Stimulated activated CD8-positive, alpha-beta memory T cell treated with anti-CD3 and anti-CD28 coated beads, Interleukin-15, amount 100 ng/mL, for 1 hour (primary cell): ENCODE results near the gene CACUL1.
A peak's percentile ranks its signal among the peaks of the same experiment; 100 is the strongest.
"Not testable (repeated sequence)": the region's sequence is repeated elsewhere in the genome, so short reads cannot be mapped to it uniquely, and the experiment has no call there.

Source experiments
- DNase-seq: peaks from one replicate; pipeline ENCODE4 v3.0.0-alpha.2; 2020; ENCODE audit warnings: low read depth

Gene CACUL1

GRCh38 chr10:118754556-118755423 lies at the start of gene CACUL1:
TSS of gene CACUL1 (minus strand) at chr10:118754970. CDS start at chr10:118754762, 208 bp downstream.
- peak; percentile 98 for DNase-seq

DNA sequence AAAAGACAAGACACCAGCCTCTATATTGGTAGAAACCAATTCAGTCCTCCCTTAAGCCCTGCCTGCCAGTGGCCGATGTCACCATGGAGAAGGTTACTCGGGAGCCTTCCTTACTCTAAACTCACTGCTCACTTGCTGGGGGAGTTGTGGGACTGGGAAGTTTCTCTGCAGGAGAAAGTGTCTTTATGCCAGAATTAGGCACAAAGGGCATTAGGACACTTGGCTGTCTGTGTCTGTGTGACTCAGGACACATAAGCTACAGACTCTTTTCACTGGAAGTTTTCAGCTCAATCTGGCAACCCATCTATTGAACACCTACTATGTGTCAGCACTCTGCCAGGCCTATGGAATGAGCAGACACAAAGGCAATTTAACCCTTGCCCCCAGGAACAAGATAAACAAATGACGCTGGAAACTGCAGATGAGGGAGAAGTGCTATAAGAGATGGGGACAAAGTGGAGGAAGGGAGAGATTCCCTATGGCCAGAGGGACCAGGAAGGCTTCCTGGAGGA lies 49.5 kb upstream of the CACUL1 start:
- DNase-seq, result no peak

GRCh38 chr10:118802126-118802793 lies 47.5 kb upstream of the CACUL1 start:
- no peak for DNase-seq

- DNase-seq, result no peak
Observed at GRCh38 chr10:118800920-118801319, 46.1 kb upstream of the CACUL1 start.

DNA sequence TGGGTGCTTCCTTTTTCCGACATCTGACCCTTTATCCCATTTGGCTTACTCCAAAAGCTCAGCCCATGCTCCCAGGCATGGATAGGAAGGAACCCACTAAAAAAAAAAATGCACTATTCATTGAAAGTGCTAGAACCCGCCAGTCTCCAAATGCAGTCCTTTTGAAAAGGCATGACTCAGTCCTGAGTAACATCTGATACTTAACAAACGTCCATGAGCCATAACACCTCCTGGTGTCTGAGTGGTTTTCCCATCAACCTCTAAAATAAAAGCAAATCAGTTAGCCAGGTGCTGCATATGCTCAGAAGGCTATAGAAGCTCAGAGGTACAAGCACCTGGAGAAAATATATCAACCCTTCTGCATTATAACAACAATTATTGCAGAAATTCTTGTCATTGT lies 45.0 kb upstream of the CACUL1 start:
- no peak for DNase-seq

DNA sequence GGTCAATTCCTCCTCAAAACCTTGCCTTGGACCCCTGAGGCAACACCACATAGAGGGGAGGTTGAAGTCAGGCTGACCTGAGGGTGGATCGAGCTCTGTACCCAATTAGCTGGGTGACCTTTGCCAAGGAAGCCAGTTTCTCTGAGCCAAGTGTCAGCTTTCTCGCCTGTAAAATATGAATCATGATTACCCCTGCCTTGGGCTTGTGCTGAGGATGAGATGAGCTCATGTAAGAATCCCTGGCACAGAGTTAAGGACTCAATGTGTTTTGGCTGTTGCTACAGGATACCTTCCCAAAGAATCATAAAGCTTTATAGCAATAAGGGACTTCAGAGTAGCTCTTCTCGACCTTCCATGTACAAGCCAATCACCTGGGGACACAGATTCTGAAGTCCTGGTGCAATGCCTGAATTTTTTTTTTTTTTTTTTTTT lies 43.5 kb upstream of the CACUL1 start:
- no peak for DNase-seq

DNA sequence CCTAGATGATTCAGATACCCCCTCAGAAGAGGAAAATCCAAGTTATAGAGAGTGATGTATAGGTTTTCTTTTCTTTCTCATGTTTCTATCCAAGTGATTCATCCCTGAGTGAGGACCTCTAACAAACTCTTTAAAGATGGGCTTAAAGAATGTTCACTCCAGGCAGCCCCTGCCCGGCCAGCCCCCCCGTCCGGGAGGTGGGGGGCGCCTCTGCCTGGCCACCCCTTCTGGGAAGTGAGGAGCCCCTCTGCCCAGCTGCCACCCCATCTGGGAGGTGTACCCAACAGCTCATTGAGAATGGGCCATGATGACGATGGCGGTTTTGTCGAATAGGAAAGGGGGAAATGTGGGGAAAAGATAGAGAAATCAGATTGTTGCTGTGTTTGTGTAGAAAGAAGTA lies 40.2 kb upstream of the CACUL1 start:
- not testable (repeated sequence) for DNase-seq

- no peak for DNase-seq
Observed at GRCh38 chr10:118793545-118793944, 38.8 kb upstream of the CACUL1 start.

DNA sequence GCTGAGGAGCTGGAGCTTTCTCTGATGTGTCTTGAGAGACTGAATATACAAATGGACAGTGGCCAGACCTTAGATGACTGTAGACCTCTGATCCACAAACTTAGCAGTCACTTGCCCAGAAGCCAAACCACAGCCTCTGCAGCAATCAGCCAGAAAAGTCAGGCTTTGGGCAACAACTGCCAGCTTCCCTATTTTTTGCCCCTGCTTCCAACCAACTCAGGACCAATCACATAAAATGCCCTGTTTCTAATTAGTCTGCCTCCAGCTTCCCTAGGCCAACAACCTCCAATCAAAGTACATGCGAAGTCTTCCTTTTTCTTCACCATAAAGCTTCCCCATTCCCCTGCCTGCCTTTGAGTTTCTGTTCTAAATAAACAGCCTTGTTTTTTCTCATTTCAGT lies 37.8 kb upstream of the CACUL1 start:
- no peak for DNase-seq

GRCh38 chr10:118790058-118790457 lies 35.3 kb upstream of the CACUL1 start:
- no peak for DNase-seq

DNA sequence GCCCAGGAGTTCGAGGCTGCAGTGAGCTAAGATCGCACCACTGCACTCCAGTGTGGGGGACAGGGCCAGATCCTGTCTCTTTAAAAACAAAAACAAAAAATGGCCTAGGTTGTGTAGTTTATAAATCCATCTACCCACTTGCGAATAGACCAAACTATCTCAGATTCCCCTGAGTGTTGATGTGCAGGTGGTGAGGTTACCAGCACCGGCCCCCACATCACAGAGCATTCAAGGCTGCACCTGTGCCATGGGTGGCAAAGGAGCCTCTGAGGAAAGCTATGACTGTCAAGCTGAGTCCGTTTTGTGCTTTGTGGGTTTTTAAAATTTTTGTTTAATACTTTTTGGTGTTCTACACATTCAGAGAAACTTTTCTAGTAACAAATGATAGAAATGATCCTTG lies 30.8 kb upstream of the CACUL1 start:
- DNase-seq, result no peak

GRCh38 chr10:118783776-118784545 lies 29.2 kb upstream of the CACUL1 start:
- no peak for DNase-seq

DNA sequence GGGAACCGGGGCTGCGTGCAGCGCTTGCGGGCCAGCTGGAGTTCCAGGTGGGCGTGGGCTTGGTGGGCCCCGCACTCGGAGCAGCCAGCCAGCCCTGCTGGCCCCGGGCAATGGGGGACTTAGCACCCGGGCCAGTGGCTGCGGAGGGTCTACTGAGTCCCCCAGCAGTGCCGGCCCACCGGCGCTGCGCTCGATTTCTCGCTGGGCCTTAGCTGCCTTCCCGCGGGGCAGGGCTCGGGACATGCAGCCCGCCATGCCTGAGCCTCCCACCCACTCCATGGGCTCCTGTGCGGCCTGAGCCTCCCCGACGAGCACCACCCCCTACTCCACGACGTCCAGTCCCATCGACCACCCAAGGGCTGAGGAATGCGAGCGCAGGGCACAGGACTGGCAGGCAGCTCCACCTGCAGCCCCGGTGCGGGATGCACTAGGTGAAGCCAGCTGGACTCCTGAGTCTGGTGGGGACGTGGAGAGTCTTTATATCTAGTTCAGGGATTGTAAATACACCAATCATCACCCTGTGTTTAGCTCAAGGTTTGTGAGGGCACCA lies 28.2 kb upstream of the CACUL1 start:
- not testable (repeated sequence) for DNase-seq

GRCh38 chr10:118781541-118781940 lies 26.8 kb upstream of the CACUL1 start:
- no peak for DNase-seq

- no peak for DNase-seq
Observed at GRCh38 chr10:118778727-118779126, 24.0 kb upstream of the CACUL1 start.

- DNase-seq, result no peak
Observed at GRCh38 chr10:118776960-118777359, 22.2 kb upstream of the CACUL1 start.

DNA sequence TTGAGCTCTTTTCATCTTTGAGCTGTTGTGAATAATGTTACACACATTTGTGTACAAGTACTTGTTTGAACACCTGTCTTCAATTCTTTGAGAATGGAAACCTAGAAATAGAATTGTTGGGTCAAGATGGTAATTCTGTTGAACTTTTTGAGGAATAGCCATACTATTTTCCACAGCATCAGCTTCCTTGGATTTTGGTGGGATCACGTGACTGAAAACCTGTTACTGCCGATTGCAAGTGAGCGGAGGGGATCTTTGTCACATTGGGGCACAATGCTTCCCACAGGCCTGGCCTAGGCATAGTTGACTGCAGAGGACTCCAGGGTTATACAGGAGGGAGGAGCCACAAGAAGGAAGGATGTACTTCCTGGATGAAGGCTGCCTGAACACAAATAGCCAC lies 21.3 kb upstream of the CACUL1 start:
- DNase-seq, result no peak

DNA sequence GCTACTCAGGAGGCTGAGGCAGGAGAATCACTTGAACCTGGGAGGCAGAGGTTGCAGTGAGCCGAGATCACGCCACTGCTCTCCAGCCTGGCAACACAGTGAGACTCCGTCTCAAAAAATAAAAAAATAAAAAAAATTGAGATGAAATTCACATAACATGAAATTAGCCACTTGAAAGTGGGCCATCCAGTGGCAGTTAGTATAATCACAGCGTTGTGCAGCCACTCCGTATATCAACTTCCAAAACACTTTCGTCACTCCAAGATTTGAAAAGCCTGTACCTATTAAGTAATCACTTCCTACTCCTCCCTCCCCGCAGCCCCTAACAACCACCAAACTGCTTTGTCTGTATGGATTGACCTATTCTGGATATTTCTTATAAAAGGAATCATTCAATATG lies 20.7 kb upstream of the CACUL1 start:
- DNase-seq, result no peak

GRCh38 chr10:118773041-118773440 lies 18.3 kb upstream of the CACUL1 start:
- no peak for DNase-seq

DNA sequence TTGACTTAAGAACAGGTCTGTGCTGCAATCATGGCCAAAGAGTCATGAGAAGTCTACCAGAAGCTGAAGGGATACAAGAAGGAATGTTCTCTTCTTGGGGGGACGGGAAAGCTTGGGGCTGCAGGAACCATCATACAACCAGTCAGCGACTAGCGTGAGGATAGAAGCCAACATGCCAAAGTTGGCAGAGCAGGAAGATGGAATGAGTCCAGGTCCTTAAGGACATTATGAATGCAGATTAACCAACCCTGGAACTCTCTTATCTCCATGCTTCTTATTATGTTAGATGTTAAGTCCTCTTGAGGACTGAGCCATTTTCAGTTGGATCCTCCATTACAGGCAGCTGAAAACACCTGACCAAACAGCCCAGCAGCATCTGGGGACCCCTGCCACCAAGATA lies 17.2 kb upstream of the CACUL1 start:
- no peak for DNase-seq

- no peak for DNase-seq
Observed at GRCh38 chr10:118769898-118770600, 15.3 kb upstream of the CACUL1 start.
